LNCaP clone FGC (cell line): ENCODE measurements around the gene TXNDC2.

Experiments used
- DNase-seq: peaks from one replicate; pipeline ENCODE4 v3.0.0-alpha.2; 2011; ENCODE audit warnings: low read depth
- H3K4me3 ChIP-seq: 2 replicates; pipeline ENCODE4 v1.5.1; 2011; ENCODE audit warnings: mild to moderate bottlenecking, low read depth, low read length, control low read depth
- TF ChIP-seq, protein P1 (sequence below): IDR thresholded peaks from 2 replicates; pipeline ENCODE4 v1.5.1; 2012; ENCODE audit warnings: mild to moderate bottlenecking; ENCODE audit not compliant: control insufficient read depth, insufficient read depth; ENCODE audit errors: extremely low read depth

TXNDC2 gene

DNA sequence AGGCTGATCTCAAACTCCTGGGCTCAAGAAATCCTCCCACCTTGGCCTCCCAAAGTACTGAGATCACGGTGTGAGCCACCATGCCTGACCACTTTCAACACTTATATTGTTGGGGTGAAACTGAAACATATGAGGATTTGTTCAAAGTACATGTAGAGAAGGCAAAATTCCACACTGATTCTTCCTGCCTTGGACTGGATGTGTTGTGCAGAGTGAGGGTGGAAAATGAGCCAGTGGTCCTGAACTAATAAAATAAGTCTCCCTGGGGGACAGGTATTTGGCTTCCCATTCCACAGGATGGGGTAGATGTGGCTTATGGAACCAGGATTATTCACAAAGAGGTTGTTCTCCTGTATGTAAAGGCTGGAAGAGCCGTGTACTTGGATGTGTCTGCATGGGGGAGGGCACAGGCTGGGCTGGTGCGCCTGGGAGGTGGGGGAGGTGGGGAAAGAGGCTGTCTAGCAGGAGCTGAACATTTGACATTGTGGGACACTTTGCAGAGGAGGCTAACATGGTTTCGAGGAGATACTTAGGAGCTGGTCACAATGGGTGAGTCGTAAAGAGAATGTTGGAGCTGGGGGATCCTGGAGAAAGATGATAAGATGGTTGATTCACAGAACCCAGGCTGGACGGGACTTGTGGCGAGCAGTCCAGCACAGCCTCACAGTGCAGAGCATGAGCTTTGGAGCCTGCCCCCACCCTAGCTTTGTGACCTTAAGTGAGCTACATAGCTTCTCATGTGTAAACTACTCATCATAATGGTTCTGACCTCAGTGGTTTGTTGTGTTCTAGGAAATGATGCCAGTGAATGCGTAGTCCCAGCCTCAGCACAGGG lies at the start of gene TXNDC2:
TSS of gene TXNDC2 (plus strand) at position 804 of the 835 bp plus-strand sequence. CDS start 708 bp downstream, outside the sequence.
- DNase-seq = no peak
- TF ChIP-seq, protein P1, sequence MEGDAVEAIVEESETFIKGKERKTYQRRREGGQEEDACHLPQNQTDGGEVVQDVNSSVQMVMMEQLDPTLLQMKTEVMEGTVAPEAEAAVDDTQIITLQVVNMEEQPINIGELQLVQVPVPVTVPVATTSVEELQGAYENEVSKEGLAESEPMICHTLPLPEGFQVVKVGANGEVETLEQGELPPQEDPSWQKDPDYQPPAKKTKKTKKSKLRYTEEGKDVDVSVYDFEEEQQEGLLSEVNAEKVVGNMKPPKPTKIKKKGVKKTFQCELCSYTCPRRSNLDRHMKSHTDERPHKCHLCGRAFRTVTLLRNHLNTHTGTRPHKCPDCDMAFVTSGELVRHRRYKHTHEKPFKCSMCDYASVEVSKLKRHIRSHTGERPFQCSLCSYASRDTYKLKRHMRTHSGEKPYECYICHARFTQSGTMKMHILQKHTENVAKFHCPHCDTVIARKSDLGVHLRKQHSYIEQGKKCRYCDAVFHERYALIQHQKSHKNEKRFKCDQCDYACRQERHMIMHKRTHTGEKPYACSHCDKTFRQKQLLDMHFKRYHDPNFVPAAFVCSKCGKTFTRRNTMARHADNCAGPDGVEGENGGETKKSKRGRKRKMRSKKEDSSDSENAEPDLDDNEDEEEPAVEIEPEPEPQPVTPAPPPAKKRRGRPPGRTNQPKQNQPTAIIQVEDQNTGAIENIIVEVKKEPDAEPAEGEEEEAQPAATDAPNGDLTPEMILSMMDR = no peak
- H3K4me3 ChIP-seq = no peak within 1 kb of the TSS

DNA sequence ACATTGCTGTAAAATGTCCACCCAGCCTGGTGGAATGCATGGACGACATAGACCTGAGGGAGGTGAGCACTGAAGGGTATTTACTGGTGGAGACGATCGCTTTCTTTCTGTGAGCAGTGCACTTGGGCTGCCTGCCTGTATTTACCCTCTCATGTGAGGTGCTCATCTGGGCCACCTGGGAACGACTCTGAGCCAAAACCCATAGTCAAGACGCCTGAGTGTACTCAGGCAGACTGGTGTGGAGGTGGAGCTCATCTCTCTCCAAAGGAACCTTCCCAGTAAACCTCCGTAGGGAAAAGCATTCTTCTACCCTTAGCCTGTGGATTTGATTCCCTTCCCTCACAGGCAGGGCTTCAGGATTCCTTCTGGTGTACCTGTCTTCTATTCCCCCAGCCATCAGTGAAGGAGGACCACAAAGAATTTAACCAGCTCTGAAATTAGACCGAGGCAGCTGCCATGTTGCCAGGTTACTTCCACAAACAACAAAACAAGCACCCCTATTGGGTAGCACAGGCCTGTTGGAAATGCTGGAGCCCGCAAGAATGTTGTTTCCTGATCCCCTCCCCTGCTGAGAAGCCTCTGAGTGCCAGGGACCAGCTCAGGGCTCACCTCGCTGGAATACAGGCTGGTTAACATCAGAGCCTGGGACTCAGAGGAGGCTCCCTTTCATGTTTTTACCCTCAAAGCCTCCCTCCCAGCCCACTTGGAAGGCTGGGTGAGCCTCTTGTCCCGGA lies 47.5 kb upstream of the TXNDC2 start:
- DNase-seq = no peak
- TF ChIP-seq, protein P1 = no peak
- no peak overlapping the region for H3K4me3 ChIP-seq

DNA sequence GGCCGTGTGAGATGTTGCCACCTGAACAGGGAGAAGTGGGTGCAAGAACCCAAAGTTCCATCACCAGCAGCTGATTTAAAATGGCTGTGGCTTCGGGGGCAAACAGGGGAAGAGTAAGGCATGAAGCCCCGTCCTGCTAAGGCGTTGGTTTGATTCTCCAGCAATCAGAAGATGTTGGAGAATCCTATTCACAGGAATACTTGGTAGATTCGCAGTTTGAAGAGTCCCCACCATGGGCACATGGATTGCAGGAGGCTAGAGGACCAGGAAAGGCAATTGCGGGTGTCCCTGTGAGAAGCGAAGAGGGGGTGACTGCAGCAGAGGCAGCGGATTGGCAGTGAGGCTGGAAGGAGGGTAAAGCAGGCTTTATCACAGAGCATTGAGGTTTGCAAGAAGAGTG lies 46.6 kb upstream of the TXNDC2 start:
- TF ChIP-seq, protein P1 = no peak
- DNase-seq = no peak
- no peak overlapping the region for H3K4me3 ChIP-seq

DNA sequence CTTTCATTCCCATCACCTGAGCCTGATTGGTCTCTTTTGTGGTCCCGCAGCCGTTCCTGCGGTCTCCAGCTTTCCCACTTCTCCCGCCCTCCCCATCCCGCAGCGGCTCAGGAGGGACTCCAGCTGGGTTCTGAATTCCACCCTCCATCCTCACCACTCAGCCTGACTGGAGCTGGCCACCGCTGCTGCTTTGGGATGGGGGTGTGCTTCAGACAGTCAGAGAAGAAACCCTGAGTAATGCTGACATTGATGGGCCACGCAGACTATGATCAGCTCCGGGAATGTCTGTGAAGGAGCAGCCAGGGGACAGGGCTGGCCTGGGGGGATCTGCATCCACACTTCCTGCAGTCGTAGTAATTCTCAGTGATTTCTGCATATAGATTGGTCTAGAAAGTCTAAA lies 45.9 kb upstream of the TXNDC2 start:
- no peak overlapping the region for H3K4me3 ChIP-seq
- TF ChIP-seq, protein P1 = no peak
- DNase-seq = no peak

DNA sequence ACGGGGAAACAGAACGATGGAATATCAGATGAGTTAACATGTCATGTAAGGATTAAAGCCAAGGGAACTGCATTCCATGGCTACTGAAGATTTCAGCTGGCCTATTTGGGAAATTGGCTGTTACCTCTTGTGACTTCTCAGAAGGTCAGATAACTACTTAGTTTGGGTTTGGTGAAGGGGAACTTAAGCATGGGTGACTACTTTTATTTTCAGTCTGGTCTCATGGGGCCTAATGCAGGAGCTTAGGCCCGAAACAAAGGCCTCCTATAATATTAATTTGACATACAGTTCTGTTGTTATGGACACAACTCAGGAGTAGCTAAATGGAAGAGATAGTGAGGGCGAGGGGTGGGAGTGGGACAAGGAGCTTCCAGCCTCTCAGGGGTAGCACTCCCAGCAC lies 44.0 kb upstream of the TXNDC2 start:
- no peak for DNase-seq
- TF ChIP-seq, protein P1 = no peak
- H3K4me3 ChIP-seq = no peak overlapping the region

DNA sequence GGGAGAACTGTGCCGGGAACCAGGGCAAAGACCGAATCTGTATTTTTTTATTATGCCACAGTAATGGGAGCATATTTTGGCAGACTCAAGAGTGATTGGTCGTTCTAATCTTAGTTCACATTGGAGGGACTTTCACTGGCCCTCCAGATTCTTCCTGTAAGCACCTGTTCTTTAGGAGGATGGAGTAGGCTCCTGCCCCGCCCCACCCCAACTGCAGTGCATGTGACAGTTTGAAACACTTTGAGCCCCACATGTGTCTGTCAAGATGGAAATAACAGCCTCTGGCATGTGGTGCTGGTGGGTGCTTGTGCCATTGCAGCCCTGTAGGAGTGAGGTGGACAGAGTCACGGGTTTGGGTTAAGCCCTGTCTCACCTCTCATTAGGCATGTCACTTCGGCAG lies 43.3 kb upstream of the TXNDC2 start:
- no peak for DNase-seq
- TF ChIP-seq, protein P1 = no peak
- no peak overlapping the region for H3K4me3 ChIP-seq
